Left kidney (tissue), 8 donors: ENCODE results near the gene DDX31. TPM values are rescaled to one million over a fixed set of nuclear protein-coding genes. Genes with fewer than 3 reads are reported as not detected.
A peak's percentile ranks its signal among the peaks of the same experiment; 100 is the strongest.
"Not testable (repeated sequence)": the region's sequence is repeated elsewhere in the genome, so short reads cannot be mapped to it uniquely, and the experiment has no call there.

Experiments used
- DNase-seq: peaks from one replicate; pipeline ENCODE4 v3.0.0-alpha.2; 2013
- long read RNA-seq, 8 donors: transcript quantifications; one replicate each; lab custom pipeline, GENCODE V29; 2026
- polyA plus RNA-seq: library from polyadenylated mRNA; unstranded; fragments of 120-200 nt; gene quantifications from one replicate; pipeline ENCODE4 v1.2.1, GENCODE V29; 2013; ENCODE audit not compliant: insufficient read length

DDX31 gene
- 18.9 TPM for polyA plus RNA-seq
- long read RNA-seq, donor 1, full-length matches to known transcripts, result 3 of 3 reads
- long read RNA-seq, donor 1, partial matches to known transcripts, result 0 of 3 reads
- long read RNA-seq, donor 1, other reads (novel, unspliced or antisense), result 0 of 3 reads
- long read RNA-seq, donor 2, full-length matches to known transcripts, result 1 of 1 reads
- long read RNA-seq, donor 2, partial matches to known transcripts, result 0 of 1 reads
- long read RNA-seq, donor 2, other reads (novel, unspliced or antisense), result 0 of 1 reads
- long read RNA-seq, donor 3, full-length matches to known transcripts, result 1 of 1 reads
- long read RNA-seq, donor 3, partial matches to known transcripts, result 0 of 1 reads
- long read RNA-seq, donor 3, other reads (novel, unspliced or antisense), result 0 of 1 reads
- long read RNA-seq, donor 4, result 0 reads
- long read RNA-seq, donor 5, full-length matches to known transcripts, result 2 of 2 reads
- long read RNA-seq, donor 5, partial matches to known transcripts, result 0 of 2 reads
- long read RNA-seq, donor 5, other reads (novel, unspliced or antisense), result 0 of 2 reads
- long read RNA-seq, donor 6, full-length matches to known transcripts, result 4 of 4 reads
- long read RNA-seq, donor 6, partial matches to known transcripts, result 0 of 4 reads
- long read RNA-seq, donor 6, other reads (novel, unspliced or antisense), result 0 of 4 reads
- long read RNA-seq, donor 7, result 0 reads
- long read RNA-seq, donor 8, partial matches to known transcripts, result 0 of 1 reads
- long read RNA-seq, donor 8, other reads (novel, unspliced or antisense), result 0 of 1 reads

- DNase-seq, result peak; percentile 86
These were observed at the start of gene DDX31 for GRCh38 chr9:132669698-132670456. Gene DDX31 (minus strand): TSS chr9:132669983. CDS start chr9:132669934, 49 bp downstream.

- not testable (repeated sequence) for DNase-seq
These were observed 48.7 kb upstream of the DDX31 start for GRCh38 chr9:132718381-132718928.

- DNase-seq, result no peak
These were observed 47.7 kb upstream of the DDX31 start for GRCh38 chr9:132717326-132717945.

- no peak for DNase-seq
These were observed 46.2 kb upstream of the DDX31 start for GRCh38 chr9:132716007-132716406.

- no peak for DNase-seq
These were observed 43.0 kb upstream of the DDX31 start for GRCh38 chr9:132712753-132713152.

- DNase-seq, result no peak
These were observed 42.1 kb upstream of the DDX31 start for GRCh38 chr9:132711846-132712245.

- DNase-seq, result not testable (repeated sequence)
These were observed 41.4 kb upstream of the DDX31 start for GRCh38 chr9:132711152-132711551.

GRCh38 chr9:132710333-132710732, 40.5 kb upstream of the DDX31 start:
- no peak for DNase-seq

GRCh38 chr9:132708769-132709430, 39.1 kb upstream of the DDX31 start:
- no peak for DNase-seq

GRCh38 chr9:132708239-132708638, 38.5 kb upstream of the DDX31 start:
- no peak for DNase-seq

- DNase-seq, result no peak
These were observed 33.6 kb upstream of the DDX31 start for GRCh38 chr9:132703336-132703735.

GRCh38 chr9:132702254-132702653, 32.5 kb upstream of the DDX31 start:
- no peak for DNase-seq

- peak; percentile 8 for DNase-seq
These were observed 30.2 kb upstream of the DDX31 start for GRCh38 chr9:132699956-132700355.

- no peak for DNase-seq
These were observed 29.2 kb upstream of the DDX31 start for GRCh38 chr9:132698989-132699388.

- DNase-seq, result no peak
These were observed 27.4 kb upstream of the DDX31 start for GRCh38 chr9:132697230-132697629.

- no peak for DNase-seq
These were observed 24.4 kb upstream of the DDX31 start for GRCh38 chr9:132694144-132694543.

- DNase-seq, result no peak
These were observed 20.9 kb upstream of the DDX31 start for GRCh38 chr9:132690696-132691095.

GRCh38 chr9:132683873-132684272, 14.1 kb upstream of the DDX31 start:
- DNase-seq, result no peak

GRCh38 chr9:132681561-132681960, 11.8 kb upstream of the DDX31 start:
- DNase-seq, result no peak

GRCh38 chr9:132679946-132680625, 10.3 kb upstream of the DDX31 start:
- DNase-seq, result no peak

GRCh38 chr9:132677976-132678375, 8.2 kb upstream of the DDX31 start:
- DNase-seq, result no peak
